ENCODE data around the gene SPTY2D1.

SPTY2D1 gene

GRCh38 chr11:18566406-18566805, 67.7 kb downstream of the SPTY2D1 start:
- H3K27ac Mint-ChIP-seq: no peak overlapping the region
- H3K27me3 Mint-ChIP-seq: no peaks in the 10 kb centered on the region
- no peak overlapping the region for H3K4me3 Mint-ChIP-seq
- no peaks in the 10 kb centered on the region for H3K4me1 Mint-ChIP-seq (ENCODE audit: low read depth in 2 of 2)
- H3K9me3 Mint-ChIP-seq: no peaks in the 10 kb centered on the region
- DNase-seq: no peak
- peaks cover 30% of the 10 kb centered on the region for H3K36me3 Mint-ChIP-seq (ENCODE audit: insufficient read depth)
- no peak for ATAC-seq (replicated peaks)

- peaks cover 38% of the 10 kb centered on the region for H3K36me3 Mint-ChIP-seq (ENCODE audit: insufficient read depth)
- H3K4me1 Mint-ChIP-seq (ENCODE audit: low read depth in 2 of 2): no peaks in the 10 kb centered on the region
- H3K27ac Mint-ChIP-seq: no peak overlapping the region
- H3K4me3 Mint-ChIP-seq: no peak overlapping the region
- H3K27me3 Mint-ChIP-seq: no peaks in the 10 kb centered on the region
- DNase-seq (no peak), ATAC-seq (replicated peaks) (no peak)
- no peaks in the 10 kb centered on the region for H3K9me3 Mint-ChIP-seq
These were observed 70.0 kb downstream of the SPTY2D1 start for GRCh38 chr11:18564149-18564548.

DNA sequence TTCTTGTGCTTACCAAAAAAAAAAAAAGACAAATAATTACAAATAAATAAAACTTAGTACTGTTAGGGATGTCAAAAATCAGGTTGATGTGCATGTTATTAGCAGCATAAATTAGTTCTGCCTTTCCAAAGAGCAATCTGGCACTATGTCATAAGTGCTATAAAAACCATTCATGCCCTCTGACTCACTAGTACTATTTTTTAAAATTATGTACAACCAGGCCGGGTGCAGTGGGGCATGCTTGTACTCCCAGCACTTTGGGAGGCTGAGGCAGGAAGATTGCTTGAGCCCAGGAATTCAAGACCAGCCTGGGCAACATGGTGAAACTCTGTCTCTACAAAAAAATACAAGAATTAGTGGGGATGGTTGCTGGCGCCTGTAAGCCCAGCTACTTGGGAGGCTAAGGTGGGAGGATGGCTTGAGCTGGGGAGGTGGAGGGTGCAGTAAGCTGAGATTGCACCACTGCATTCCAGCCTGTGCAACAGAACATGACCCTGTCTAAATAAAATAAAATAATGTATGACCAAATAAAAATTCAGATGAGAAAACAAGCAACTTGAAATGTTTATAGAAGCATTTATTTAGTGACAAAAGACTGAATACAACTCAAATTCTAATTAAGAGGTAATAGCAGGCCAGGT, 70.9 kb downstream of the SPTY2D1 start:
- H3K27me3 Mint-ChIP-seq: no peaks in the 10 kb centered on the region
- no peaks in the 10 kb centered on the region for H3K4me1 Mint-ChIP-seq (ENCODE audit: low read depth in 2 of 2)
- no peak overlapping the region for H3K4me3 Mint-ChIP-seq
- DNase-seq (no peak), ATAC-seq (replicated peaks) (no peak)
- no peak overlapping the region for H3K27ac Mint-ChIP-seq
- H3K9me3 Mint-ChIP-seq: no peaks in the 10 kb centered on the region
- peaks cover 39% of the 10 kb centered on the region for H3K36me3 Mint-ChIP-seq (ENCODE audit: insufficient read depth)
